GM23338 (cell line): ENCODE measurements around the gene SPAG16.

Experiments
- EZH2 ChIP-seq: fragments of 200-600 bp; sonication (generic); IDR thresholded peaks from one replicate; pipeline ENCODE4 v1.8.0; 2017; ENCODE audit warnings: antibody characterized with exemption, mild to moderate bottlenecking, low read depth; ENCODE audit not compliant: unreplicated experiment
- EZH2phosphoT487 ChIP-seq: fragments of 200-600 bp; sonication (generic); IDR thresholded peaks from one replicate; pipeline ENCODE4 v1.8.1; 2018; ENCODE audit warnings: antibody characterized with exemption; ENCODE audit not compliant: unreplicated experiment
- POLR2AphosphoS5 ChIP-seq: IDR thresholded peaks from 2 replicates; pipeline ENCODE4 v1.6.1; 2016; ENCODE audit warnings: antibody characterized with exemption, low read depth
- TF ChIP-seq, protein P1 (sequence below), 2 experiments: fragments of 200-600 bp in 1 of 2; sonication (generic) in 1 of 2; conservative IDR thresholded peaks; 2 replicates each; pipeline versions ENCODE4 v1.5.1 to v1.6.1; 2016 to 2017; ENCODE audit warnings: antibody characterized with exemption in 2 of 2, low read depth in 2 of 2, mild to moderate bottlenecking in 2 of 2, moderate library complexity in 1 of 2

GRCh38 chr2:213980883-213981282 lies 696.6 kb downstream of the SPAG16 start:
- TF ChIP-seq, protein P1, sequence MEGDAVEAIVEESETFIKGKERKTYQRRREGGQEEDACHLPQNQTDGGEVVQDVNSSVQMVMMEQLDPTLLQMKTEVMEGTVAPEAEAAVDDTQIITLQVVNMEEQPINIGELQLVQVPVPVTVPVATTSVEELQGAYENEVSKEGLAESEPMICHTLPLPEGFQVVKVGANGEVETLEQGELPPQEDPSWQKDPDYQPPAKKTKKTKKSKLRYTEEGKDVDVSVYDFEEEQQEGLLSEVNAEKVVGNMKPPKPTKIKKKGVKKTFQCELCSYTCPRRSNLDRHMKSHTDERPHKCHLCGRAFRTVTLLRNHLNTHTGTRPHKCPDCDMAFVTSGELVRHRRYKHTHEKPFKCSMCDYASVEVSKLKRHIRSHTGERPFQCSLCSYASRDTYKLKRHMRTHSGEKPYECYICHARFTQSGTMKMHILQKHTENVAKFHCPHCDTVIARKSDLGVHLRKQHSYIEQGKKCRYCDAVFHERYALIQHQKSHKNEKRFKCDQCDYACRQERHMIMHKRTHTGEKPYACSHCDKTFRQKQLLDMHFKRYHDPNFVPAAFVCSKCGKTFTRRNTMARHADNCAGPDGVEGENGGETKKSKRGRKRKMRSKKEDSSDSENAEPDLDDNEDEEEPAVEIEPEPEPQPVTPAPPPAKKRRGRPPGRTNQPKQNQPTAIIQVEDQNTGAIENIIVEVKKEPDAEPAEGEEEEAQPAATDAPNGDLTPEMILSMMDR (conservative IDR thresholded peaks at IDR 0.05; ENCODE audit: low read depth in 2 of 2), result no peak
- TF ChIP-seq POLR2AphosphoS5 (no peak), EZH2phosphoT487 (no peak), EZH2 (no peak)
